ENCODE data around the gene SLC22A25. TPM values are rescaled to one million over a fixed set of nuclear protein-coding genes. Genes with fewer than 3 reads are reported as not detected.

Gene SLC22A25
- total RNA-seq, 1 donor from 2014 or later = not detected

DNA sequence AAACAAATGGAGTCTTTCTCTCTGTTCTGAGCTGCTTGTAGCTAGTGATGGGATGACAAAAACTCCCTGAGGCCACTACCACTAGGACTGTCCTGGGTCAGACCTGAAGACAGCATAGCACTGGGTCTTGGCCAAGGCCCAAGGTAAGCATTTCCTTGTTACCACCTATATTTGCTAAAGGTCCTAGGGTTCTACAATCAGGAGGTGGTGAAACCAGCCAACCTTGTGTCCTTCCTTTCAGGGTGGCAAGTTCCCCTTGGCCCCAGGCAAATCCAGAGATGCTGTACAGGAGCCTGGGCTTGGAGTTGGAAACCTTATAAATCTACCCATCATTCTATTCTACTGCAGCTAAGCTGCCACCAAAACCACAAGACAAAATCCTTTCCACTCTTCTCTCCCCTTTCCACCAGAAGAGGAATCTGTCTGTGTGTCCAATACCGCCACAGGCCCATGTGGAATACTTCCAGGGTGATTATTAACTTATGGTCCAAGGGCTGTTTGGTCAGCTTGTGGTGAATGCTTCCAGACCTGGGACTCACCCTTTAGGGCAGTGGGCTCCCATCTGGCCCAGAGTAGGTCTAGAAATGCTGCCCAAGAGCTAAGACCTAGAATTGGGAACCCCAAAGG, 16.8 kb downstream of the SLC22A25 start:
- Histone ChIP-seq H3K9ac (no peak overlapping the region), H3K79me2 (ENCODE audit: low read depth) (no peaks in the 10 kb centered on the region), H3K9me3 (ENCODE audit: low read depth) (no peaks in the 10 kb centered on the region), H3K4me2 (no peak overlapping the region), H2AFZ (replicated peaks) (no peak overlapping the region), H3K27ac (no peak overlapping the region), H3K27me3 (no peaks in the 10 kb centered on the region), H3K4me1 (peaks cover 8% of the 10 kb centered on the region), H4K20me1 (ENCODE audit: low read depth) (no peaks in the 10 kb centered on the region), H3K36me3 (no peaks in the 10 kb centered on the region), H3K4me3 (no peak overlapping the region), H3F3A (ENCODE audit: low read depth) (no peaks in the 10 kb centered on the region)
- H3K36me3 Mint-ChIP-seq = no peaks in the 10 kb centered on the region
- peaks cover 6% of the 10 kb centered on the region for H3K9me3 Mint-ChIP-seq
- no peak overlapping the region for H3K27ac Mint-ChIP-seq
- peaks cover 8% of the 10 kb centered on the region for H3K4me1 Mint-ChIP-seq
- no peaks in the 10 kb centered on the region for H3K27me3 Mint-ChIP-seq (ENCODE audit: insufficient read depth, low read depth)
- no peak for TF ChIP-seq EZH2phosphoT487 (IDR thresholded peaks at IDR 0.05)
- TF ChIP-seq EZH2 (IDR thresholded peaks at IDR 0.05) = no peak
- TF ChIP-seq, protein P1, sequence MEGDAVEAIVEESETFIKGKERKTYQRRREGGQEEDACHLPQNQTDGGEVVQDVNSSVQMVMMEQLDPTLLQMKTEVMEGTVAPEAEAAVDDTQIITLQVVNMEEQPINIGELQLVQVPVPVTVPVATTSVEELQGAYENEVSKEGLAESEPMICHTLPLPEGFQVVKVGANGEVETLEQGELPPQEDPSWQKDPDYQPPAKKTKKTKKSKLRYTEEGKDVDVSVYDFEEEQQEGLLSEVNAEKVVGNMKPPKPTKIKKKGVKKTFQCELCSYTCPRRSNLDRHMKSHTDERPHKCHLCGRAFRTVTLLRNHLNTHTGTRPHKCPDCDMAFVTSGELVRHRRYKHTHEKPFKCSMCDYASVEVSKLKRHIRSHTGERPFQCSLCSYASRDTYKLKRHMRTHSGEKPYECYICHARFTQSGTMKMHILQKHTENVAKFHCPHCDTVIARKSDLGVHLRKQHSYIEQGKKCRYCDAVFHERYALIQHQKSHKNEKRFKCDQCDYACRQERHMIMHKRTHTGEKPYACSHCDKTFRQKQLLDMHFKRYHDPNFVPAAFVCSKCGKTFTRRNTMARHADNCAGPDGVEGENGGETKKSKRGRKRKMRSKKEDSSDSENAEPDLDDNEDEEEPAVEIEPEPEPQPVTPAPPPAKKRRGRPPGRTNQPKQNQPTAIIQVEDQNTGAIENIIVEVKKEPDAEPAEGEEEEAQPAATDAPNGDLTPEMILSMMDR (IDR thresholded peaks at IDR 0.05) = no peak
- no peak overlapping the region for H3K4me3 Mint-ChIP-seq
- no peak for DNase-seq (ENCODE audit: low spot score)

DNA sequence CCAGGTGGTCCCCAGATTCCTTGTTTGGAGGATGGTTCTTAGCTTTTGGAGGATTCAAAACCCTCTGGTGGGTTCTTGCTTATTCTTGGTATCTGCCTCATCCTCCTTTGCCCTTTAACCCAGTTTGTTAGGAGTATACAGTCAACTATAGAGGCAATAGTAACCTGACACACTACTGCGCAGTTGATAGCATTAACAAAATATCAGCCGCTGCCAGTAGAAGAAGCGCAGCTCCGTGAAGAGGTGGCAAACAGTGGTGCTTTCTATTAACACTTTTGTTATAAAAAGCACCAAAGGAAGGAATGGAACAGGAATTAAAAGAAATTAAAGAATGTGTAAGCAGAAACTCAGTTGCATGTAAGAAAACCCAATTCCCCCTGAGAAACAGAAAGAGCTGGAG, 29.3 kb downstream of the SLC22A25 start:
- H3K4me1 ChIP-seq = no peaks in the 10 kb centered on the region

DNA sequence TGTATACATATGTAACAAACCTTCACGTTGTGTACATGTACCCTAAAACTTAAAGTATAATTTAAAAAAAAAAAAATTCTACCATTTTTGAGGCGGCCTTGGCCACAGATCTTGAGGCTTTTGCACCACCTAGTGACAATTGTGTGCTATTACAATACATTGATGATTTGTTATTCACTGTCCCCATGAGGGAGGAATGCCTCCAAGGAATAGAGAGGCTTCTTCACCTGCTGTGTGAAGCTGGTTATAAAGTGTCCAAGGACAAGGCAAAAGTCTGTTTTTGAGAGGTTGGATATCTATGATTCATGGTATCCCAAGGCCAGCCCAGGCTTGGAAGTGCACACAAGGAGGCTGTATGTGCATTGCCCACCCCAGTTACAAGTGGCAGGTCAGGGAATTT, 30.7 kb downstream of the SLC22A25 start:
- Histone ChIP-seq H3K4me3 (no peak overlapping the region), H3K27ac (no peak overlapping the region), H3K9ac (no peak overlapping the region), H4K20me1 (ENCODE audit: low read depth) (no peaks in the 10 kb centered on the region), H3K4me1 (no peaks in the 10 kb centered on the region), H2AFZ (replicated peaks) (no peak overlapping the region), H3F3A (ENCODE audit: low read depth) (no peaks in the 10 kb centered on the region), H3K27me3 (no peaks in the 10 kb centered on the region), H3K79me2 (ENCODE audit: low read depth) (no peaks in the 10 kb centered on the region), H3K36me3 (no peaks in the 10 kb centered on the region), H3K9me3 (ENCODE audit: low read depth) (no peaks in the 10 kb centered on the region), H3K4me2 (no peak overlapping the region)
- DNase-seq (ENCODE audit: low spot score) = peak; percentile 51
- H3K27me3 Mint-ChIP-seq (ENCODE audit: insufficient read depth, low read depth) = peaks cover 6% of the 10 kb centered on the region
- no peak overlapping the region for H3K27ac Mint-ChIP-seq
- H3K4me3 Mint-ChIP-seq = no peak overlapping the region
- peaks cover 8% of the 10 kb centered on the region for H3K9me3 Mint-ChIP-seq
- H3K36me3 Mint-ChIP-seq = no peaks in the 10 kb centered on the region
- no peaks in the 10 kb centered on the region for H3K4me1 Mint-ChIP-seq
- TF ChIP-seq, protein P1 (IDR thresholded peaks at IDR 0.05) = peak; percentile 59
- TF ChIP-seq EZH2 (IDR thresholded peaks at IDR 0.05) = no peak

More for the DNA sequence above, 29.3 kb downstream of the SLC22A25 start:
- Histone ChIP-seq H3K36me3 (no peaks in the 10 kb centered on the region), H3F3A (ENCODE audit: low read depth) (no peaks in the 10 kb centered on the region), H3K27me3 (no peaks in the 10 kb centered on the region), H3K79me2 (ENCODE audit: low read depth) (no peaks in the 10 kb centered on the region), H3K4me3 (no peak overlapping the region), H3K4me2 (no peak overlapping the region), H3K27ac (no peak overlapping the region), H4K20me1 (ENCODE audit: low read depth) (no peaks in the 10 kb centered on the region), H3K9ac (no peak overlapping the region), H3K9me3 (ENCODE audit: low read depth) (no peaks in the 10 kb centered on the region), H2AFZ (replicated peaks) (no peak overlapping the region)
- no peak for TF ChIP-seq EZH2 (IDR thresholded peaks at IDR 0.05)
- TF ChIP-seq EZH2phosphoT487 (IDR thresholded peaks at IDR 0.05) = no peak
- TF ChIP-seq, protein P1 (IDR thresholded peaks at IDR 0.05) = no peak
- Mint-ChIP-seq H3K4me3 (no peak overlapping the region), H3K4me1 (no peaks in the 10 kb centered on the region), H3K36me3 (no peaks in the 10 kb centered on the region), H3K27ac (no peak overlapping the region), H3K9me3 (no peaks in the 10 kb centered on the region), H3K27me3 (ENCODE audit: insufficient read depth, low read depth) (peaks cover under 1% of the 10 kb centered on the region)
- no peak for DNase-seq (ENCODE audit: low spot score)
